Vagina (tissue), 2 donors: ENCODE measurements around the gene SDHB. TPM values are rescaled to one million over a fixed set of nuclear protein-coding genes. Genes with fewer than 3 reads are reported as not detected.

Source experiments
- DNase-seq, 2 donors: peaks; one replicate each; pipeline ENCODE4 v3.0.0-alpha.2; 2017; ENCODE audit errors: extremely low spot score in 2 of 2
- H3K27ac ChIP-seq: fragments of 200-600 bp; sonication (generic); one replicate; pipeline ENCODE4 v1.5.1; 2019
- H3K27me3 ChIP-seq: fragments of 200-600 bp; sonication (generic); one replicate; pipeline ENCODE4 v1.5.1; 2019
- H3K36me3 ChIP-seq, 2 donors: fragments of 200-600 bp; sonication (generic); one replicate each; pipeline ENCODE4 v1.5.1; 2017 to 2019
- H3K4me1 ChIP-seq: fragments of 200-600 bp; sonication (generic); one replicate; pipeline ENCODE4 v1.5.1; 2019
- H3K4me3 ChIP-seq, 2 donors: fragments of 200-600 bp; sonication (generic); 1 replicate in 1 of 2; 2 replicates in 1 of 2; pipeline ENCODE4 v1.5.1; 2016 to 2019
- H3K9me3 ChIP-seq: fragments of 200-600 bp; sonication (generic); one replicate; pipeline ENCODE4 v1.5.1; 2019
- POLR2A ChIP-seq, 2 donors: fragments of 450-650 bp; IDR thresholded peaks; one replicate each; pipeline ENCODE4 v1.6.1; 2017; ENCODE audit warnings: antibody characterized with exemption in 2 of 2, mild to moderate bottlenecking in 2 of 2, moderate library complexity in 2 of 2
- POLR2AphosphoS5 ChIP-seq, 2 donors: sonication (generic); formaldehyde crosslinking; IDR thresholded peaks; one replicate each; pipeline ENCODE4 v1.9.0; 2017; ENCODE audit warnings: antibody characterized with exemption in 2 of 2, mild to moderate bottlenecking in 2 of 2, low read depth in 1 of 2; ENCODE audit not compliant: insufficient read depth in 1 of 2
- intact Hi-C: fragments of 100-400 bp; cut with DNase I; formaldehyde crosslinking; loops from one replicate; pipeline ENCODE4 v1.15.1; 2023
- total RNA-seq: library from RNA; depleted of rRNA; stranded (reverse); fragments of >200 nt; gene quantifications from one replicate; pipeline ENCODE4 v1.2.3, GENCODE V29; 2016
- TF ChIP-seq, protein P1 (sequence below), 3 experiments: fragments of 450-650 bp in 2 of 3; fragments of 200-600 bp in 1 of 3; sonication (generic) in 1 of 3; IDR thresholded peaks; one replicate each; pipeline ENCODE4 v1.5.1; 2017 to 2019; ENCODE audit warnings: antibody characterized with exemption in 3 of 3, mild to moderate bottlenecking in 2 of 3, moderate library complexity in 2 of 3

SDHB gene
- total RNA-seq, 1 donor from 2014 or later: 96.5 TPM

DNA sequence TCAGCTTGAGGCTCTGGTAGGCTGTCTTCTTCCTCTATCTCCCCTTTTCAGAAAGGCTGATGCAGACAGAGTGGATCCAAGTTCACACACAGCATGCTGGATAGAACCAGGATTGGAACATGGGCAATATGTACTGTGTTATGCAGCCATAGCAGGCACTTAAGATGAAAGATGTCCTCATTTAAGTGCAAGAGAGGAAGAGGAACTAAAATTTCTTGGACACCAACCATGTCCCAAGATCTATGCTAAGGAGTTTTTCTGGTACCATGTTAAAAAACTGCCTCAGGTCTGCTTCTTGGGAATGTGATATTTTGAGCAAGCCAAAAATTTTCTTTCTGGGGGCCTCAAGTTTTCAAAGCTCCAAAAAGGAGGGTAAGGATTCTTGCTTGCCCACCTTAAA lies 1.2 kb downstream of the SDHB start:
- peak overlapping the region; percentile 86 to 89 for H3K4me3 ChIP-seq
- H3K36me3 ChIP-seq: peaks cover 0 to 19% of the 10 kb centered on the region in 2 donors
- H3K27me3 ChIP-seq: no peaks in the 10 kb centered on the region
- H3K9me3 ChIP-seq: no peaks in the 10 kb centered on the region
- intact Hi-C loops: loop anchor here (5.0 kb wide), 1 partner anchor 95 kb away; no protein-coding TSS in a partner anchor
- H3K4me1 ChIP-seq: peaks cover 26% of the 10 kb centered on the region
- peak overlapping the region; percentile 77 for H3K27ac ChIP-seq
- no peak for DNase-seq
- no peak for TF ChIP-seq POLR2A (IDR thresholded peaks at IDR 0.05)
- TF ChIP-seq, protein P1, sequence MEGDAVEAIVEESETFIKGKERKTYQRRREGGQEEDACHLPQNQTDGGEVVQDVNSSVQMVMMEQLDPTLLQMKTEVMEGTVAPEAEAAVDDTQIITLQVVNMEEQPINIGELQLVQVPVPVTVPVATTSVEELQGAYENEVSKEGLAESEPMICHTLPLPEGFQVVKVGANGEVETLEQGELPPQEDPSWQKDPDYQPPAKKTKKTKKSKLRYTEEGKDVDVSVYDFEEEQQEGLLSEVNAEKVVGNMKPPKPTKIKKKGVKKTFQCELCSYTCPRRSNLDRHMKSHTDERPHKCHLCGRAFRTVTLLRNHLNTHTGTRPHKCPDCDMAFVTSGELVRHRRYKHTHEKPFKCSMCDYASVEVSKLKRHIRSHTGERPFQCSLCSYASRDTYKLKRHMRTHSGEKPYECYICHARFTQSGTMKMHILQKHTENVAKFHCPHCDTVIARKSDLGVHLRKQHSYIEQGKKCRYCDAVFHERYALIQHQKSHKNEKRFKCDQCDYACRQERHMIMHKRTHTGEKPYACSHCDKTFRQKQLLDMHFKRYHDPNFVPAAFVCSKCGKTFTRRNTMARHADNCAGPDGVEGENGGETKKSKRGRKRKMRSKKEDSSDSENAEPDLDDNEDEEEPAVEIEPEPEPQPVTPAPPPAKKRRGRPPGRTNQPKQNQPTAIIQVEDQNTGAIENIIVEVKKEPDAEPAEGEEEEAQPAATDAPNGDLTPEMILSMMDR (IDR thresholded peaks at IDR 0.05): no peak
- TF ChIP-seq POLR2AphosphoS5 (IDR thresholded peaks at IDR 0.05; ENCODE audit: insufficient read depth in 1 of 2, low read depth in 1 of 2): no peak

DNA sequence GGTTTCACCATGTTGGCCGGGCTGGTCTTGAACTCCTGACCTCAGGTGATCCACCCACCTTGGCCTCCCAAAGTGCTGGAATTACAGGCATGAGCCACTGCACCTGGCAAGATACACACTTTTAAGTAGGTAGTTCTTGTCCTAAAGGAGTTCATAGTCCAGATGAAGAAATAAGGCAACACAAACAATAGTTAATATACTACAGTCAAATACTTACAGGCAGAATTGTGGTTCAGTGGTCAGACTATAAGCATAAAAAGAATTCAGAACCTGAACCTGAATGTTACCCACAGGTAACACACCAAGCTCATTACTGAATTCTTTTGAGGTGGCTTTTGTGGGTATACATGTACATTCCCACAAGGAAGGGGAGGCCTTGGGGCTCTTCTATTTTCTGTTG lies 1.8 kb downstream of the SDHB start:
- Histone ChIP-seq H3K27ac (no peak overlapping the region), H3K4me1 (peaks cover 26% of the 10 kb centered on the region)
- TF ChIP-seq POLR2A (IDR thresholded peaks at IDR 0.05) (no peak), POLR2AphosphoS5 (IDR thresholded peaks at IDR 0.05; ENCODE audit: insufficient read depth in 1 of 2, low read depth in 1 of 2) (no peak)
- TF ChIP-seq, protein P1 (IDR thresholded peaks at IDR 0.05): no peak

DNA sequence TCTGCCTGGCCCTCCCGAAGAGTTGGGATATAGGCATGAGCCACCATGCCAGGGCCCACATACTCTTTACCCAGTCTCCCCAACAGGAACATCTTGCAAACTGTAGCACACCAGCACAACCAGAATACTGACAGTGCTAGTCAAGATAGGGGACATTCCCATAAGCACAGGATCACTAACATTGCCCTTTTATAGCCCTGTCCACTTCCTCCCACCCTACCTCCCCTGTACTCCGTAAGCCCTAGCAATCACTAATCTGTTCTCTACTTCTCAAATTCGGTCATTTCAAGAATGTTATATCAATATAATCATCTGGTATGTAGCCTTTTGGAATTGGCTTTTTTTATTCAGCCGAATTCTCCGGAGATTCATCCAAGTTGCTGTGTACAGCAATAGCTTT lies 5.9 kb downstream of the SDHB start:
- Histone ChIP-seq H3K4me3 (no peak overlapping the region), H3K4me1 (peaks cover 32% of the 10 kb centered on the region), H3K9me3 (no peaks in the 10 kb centered on the region), H3K27me3 (no peaks in the 10 kb centered on the region), H3K27ac (no peak overlapping the region), H3K36me3 (peaks cover 0 to 37% of the 10 kb centered on the region in 2 donors)
- intact Hi-C loops: no loop called here
- TF ChIP-seq POLR2A (IDR thresholded peaks at IDR 0.05) (no peak), POLR2AphosphoS5 (IDR thresholded peaks at IDR 0.05; ENCODE audit: insufficient read depth in 1 of 2, low read depth in 1 of 2) (no peak)
- TF ChIP-seq, protein P1 (IDR thresholded peaks at IDR 0.05): no peak
- DNase-seq: no peak

More for the DNA sequence above, 1.8 kb downstream of the SDHB start:
- H3K9me3 ChIP-seq: no peaks in the 10 kb centered on the region
- peaks cover 0 to 19% of the 10 kb centered on the region in 2 donors for H3K36me3 ChIP-seq
- H3K27me3 ChIP-seq: no peaks in the 10 kb centered on the region
- no peak for DNase-seq
- no peak overlapping the region for H3K4me3 ChIP-seq
- intact Hi-C loops: loop anchor here (5.0 kb wide), 1 partner anchor 95 kb away; no protein-coding TSS in a partner anchor

DNA sequence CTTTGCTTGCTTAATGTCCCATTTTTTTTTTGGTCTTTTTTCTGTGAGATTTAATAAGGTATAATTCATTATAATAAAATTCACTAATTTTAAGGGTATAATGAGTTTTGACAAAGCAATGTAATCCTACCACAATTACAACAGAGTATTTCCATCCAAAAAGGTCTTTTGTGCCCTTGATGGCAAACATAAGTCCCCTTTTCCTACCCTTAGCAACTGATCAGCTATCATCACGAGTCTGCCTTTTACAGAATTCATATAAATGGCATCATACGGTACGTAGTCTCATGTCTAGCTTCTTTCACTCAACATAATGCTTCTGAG lies 7.5 kb downstream of the SDHB start:
- no peak for DNase-seq
- no peaks in the 10 kb centered on the region for H3K9me3 ChIP-seq
- H3K36me3 ChIP-seq: peaks cover 0 to 34% of the 10 kb centered on the region in 2 donors
- H3K4me3 ChIP-seq: no peak overlapping the region
- no peaks in the 10 kb centered on the region for H3K27me3 ChIP-seq
- TF ChIP-seq POLR2AphosphoS5 (IDR thresholded peaks at IDR 0.05; ENCODE audit: insufficient read depth in 1 of 2, low read depth in 1 of 2): no peak
- no peak for TF ChIP-seq POLR2A (IDR thresholded peaks at IDR 0.05)
- TF ChIP-seq, protein P1 (IDR thresholded peaks at IDR 0.05): no peak
- no peak overlapping the region for H3K27ac ChIP-seq
- H3K4me1 ChIP-seq: peaks cover 15% of the 10 kb centered on the region
- intact Hi-C loops: no loop called here

DNA sequence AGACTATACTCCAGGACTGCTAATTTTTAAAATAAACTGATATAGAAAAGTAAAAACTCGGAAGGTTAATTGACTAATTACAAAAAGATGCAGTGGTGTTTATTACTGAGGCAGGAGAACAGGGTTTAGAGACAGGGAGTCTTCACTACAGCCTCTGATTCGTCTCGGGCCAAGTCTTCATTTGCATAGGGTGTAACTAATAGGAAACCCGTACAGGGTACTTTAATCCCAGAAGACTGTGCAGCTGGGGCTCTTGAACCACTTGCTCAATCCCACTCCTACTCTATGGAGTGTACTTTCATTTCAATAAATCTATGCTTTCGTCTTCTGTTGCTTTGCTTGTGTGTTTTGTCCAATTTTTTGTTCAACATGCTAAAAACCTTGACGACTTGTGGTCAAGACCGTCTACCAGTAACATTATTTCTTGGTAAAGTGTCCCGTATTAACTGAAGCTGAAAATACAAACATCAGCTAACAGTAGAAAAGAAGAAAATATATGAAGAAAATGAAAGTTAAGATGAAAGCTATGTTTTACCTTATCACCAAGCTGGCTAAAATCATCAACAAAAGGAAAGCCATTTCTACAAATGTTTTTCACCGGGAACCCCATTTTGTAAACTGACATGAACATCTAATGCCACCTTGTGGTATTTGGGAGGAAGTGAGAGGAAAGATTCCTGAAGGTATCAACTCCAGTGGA lies 8.0 kb downstream of the SDHB start:
- no peak for TF ChIP-seq POLR2A (IDR thresholded peaks at IDR 0.05)
- TF ChIP-seq POLR2AphosphoS5 (IDR thresholded peaks at IDR 0.05; ENCODE audit: insufficient read depth in 1 of 2, low read depth in 1 of 2): peak in 1 of 2 donors; percentile 31
- TF ChIP-seq, protein P1 (IDR thresholded peaks at IDR 0.05): peak; percentile 46 to 80 (median 76)
- Histone ChIP-seq H3K4me3 (no peak overlapping the region), H3K9me3 (no peaks in the 10 kb centered on the region), H3K4me1 (peaks cover 10% of the 10 kb centered on the region), H3K27ac (peak overlapping the region; percentile 39), H3K27me3 (no peaks in the 10 kb centered on the region), H3K36me3 (peaks cover 0 to 29% of the 10 kb centered on the region in 2 donors)
- intact Hi-C loops: no loop called here
- DNase-seq: no peak
